Thyroid gland (tissue), 4 donors: ENCODE data around the gene FOXD2. TPM values are rescaled to one million over a fixed set of nuclear protein-coding genes. Genes with fewer than 3 reads are reported as not detected.

Source experiments
- DNase-seq, 2 donors: peaks; one replicate each; pipeline ENCODE4 v3.0.0-alpha.2; 2019
- H3K27ac ChIP-seq, 3 donors: fragments of 200-600 bp; sonication (generic); 1 replicate in 2 of 3; 2 replicates in 1 of 3; pipeline ENCODE4 v1.5.1; 2016 to 2019; ENCODE audit warnings: mild to moderate bottlenecking in 1 of 3, moderate library complexity in 1 of 3
- H3K27me3 ChIP-seq: fragments of 200-600 bp; sonication (generic); one replicate; pipeline ENCODE4 v1.5.1; 2019
- H3K36me3 ChIP-seq, 2 donors: fragments of 200-600 bp; sonication (generic); one replicate each; pipeline ENCODE4 v1.5.1; 2016 to 2019
- H3K4me1 ChIP-seq, 2 donors: fragments of 200-600 bp; sonication (generic); one replicate each; pipeline ENCODE4 v1.5.1; 2017 to 2019
- H3K4me3 ChIP-seq, 3 donors: fragments of 200-600 bp; sonication (generic); replicated peaks in 1 of 3; 1 replicate in 2 of 3; 2 replicates in 1 of 3; pipeline ENCODE4 v1.5.1; 2016; ENCODE audit warnings: mild to moderate bottlenecking in 1 of 3
- H3K9me3 ChIP-seq: fragments of 200-600 bp; sonication (generic); one replicate; pipeline ENCODE4 v1.5.1; 2017
- POLR2A ChIP-seq, 2 donors: fragments of 450-650 bp; IDR thresholded peaks; one replicate each; pipeline ENCODE4 v1.6.1; 2017; ENCODE audit warnings: antibody characterized with exemption in 2 of 2, mild to moderate bottlenecking in 2 of 2, moderate library complexity in 1 of 2
- WGBS, 2 donors: methylation state at CpG; one replicate each; pipeline ENCODE4 v1.1.5; 2017; 5-methylcytosine and 5-hydroxymethylcytosine counted together
- intact Hi-C: fragments of 100-400 bp; cut with DNase I; formaldehyde crosslinking; loops from one replicate; pipeline ENCODE4 v1.15.1; 2023
- total RNA-seq, 4 donors: library from RNA; depleted of rRNA; stranded (reverse); fragments of >200 nt; gene quantifications; one replicate each; pipeline ENCODE4 v1.2.3, GENCODE V29; 2016
- TF ChIP-seq, protein P1 (sequence below), 6 experiments: fragments of 200-600 bp in 3 of 6; fragments of 450-650 bp in 3 of 6; sonication (generic) in 3 of 6; IDR thresholded peaks; one replicate each; pipeline ENCODE4 v1.5.1; 2016 to 2019; ENCODE audit warnings: antibody characterized with exemption in 6 of 6, mild to moderate bottlenecking in 2 of 6, inconsistent platforms in 1 of 6, moderate library complexity in 1 of 6

Gene FOXD2
- total RNA-seq, 4 donors from 2014 or later: 0.11 to 0.54 TPM; not detected in 2

- Histone ChIP-seq H3K4me1 (no peaks in the 10 kb centered on the region), H3K27me3 (peaks cover 3% of the 10 kb centered on the region), H3K4me3 (no peak overlapping the region), H3K27ac (no peak overlapping the region), H3K36me3 (no peaks in the 10 kb centered on the region), H3K9me3 (no peaks in the 10 kb centered on the region)
- intact Hi-C loops: no loop called here
- TF ChIP-seq POLR2A (IDR thresholded peaks at IDR 0.05): no peak
- TF ChIP-seq, protein P1, sequence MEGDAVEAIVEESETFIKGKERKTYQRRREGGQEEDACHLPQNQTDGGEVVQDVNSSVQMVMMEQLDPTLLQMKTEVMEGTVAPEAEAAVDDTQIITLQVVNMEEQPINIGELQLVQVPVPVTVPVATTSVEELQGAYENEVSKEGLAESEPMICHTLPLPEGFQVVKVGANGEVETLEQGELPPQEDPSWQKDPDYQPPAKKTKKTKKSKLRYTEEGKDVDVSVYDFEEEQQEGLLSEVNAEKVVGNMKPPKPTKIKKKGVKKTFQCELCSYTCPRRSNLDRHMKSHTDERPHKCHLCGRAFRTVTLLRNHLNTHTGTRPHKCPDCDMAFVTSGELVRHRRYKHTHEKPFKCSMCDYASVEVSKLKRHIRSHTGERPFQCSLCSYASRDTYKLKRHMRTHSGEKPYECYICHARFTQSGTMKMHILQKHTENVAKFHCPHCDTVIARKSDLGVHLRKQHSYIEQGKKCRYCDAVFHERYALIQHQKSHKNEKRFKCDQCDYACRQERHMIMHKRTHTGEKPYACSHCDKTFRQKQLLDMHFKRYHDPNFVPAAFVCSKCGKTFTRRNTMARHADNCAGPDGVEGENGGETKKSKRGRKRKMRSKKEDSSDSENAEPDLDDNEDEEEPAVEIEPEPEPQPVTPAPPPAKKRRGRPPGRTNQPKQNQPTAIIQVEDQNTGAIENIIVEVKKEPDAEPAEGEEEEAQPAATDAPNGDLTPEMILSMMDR (IDR thresholded peaks at IDR 0.05): no peak
- DNase-seq: no peak
- no CpG with 5 or more reads among the region's 134 CpGs for WGBS, 2 donors
Measured at GRCh38 chr1:47416319-47417169, 21.3 kb upstream of the FOXD2 start.

- 37% methylated on average over 22 to 26 of the region's 39 CpGs for WGBS, 2 donors
- Histone ChIP-seq H3K9me3 (no peaks in the 10 kb centered on the region), H3K27ac (no peak overlapping the region), H3K4me1 (no peaks in the 10 kb centered on the region), H3K27me3 (peaks cover 3% of the 10 kb centered on the region), H3K36me3 (no peaks in the 10 kb centered on the region), H3K4me3 (no peak overlapping the region)
- DNase-seq: no peak
- intact Hi-C loops: no loop called here
- TF ChIP-seq POLR2A (IDR thresholded peaks at IDR 0.05): no peak
- TF ChIP-seq, protein P1 (IDR thresholded peaks at IDR 0.05): no peak
Measured at GRCh38 chr1:47417170-47418044, 20.4 kb upstream of the FOXD2 start.

GRCh38 chr1:47418122-47418521 is 19.7 kb upstream of the FOXD2 start:
- no peak overlapping the region for H3K4me3 ChIP-seq
- peaks cover 3% of the 10 kb centered on the region for H3K27me3 ChIP-seq
- no peaks in the 10 kb centered on the region for H3K9me3 ChIP-seq
- WGBS, 2 donors: 83 to 89% methylated on average over 2 of the region's 2 CpGs
- no peak overlapping the region for H3K27ac ChIP-seq
- no peak for DNase-seq
- intact Hi-C loops: no loop called here
- no peaks in the 10 kb centered on the region for H3K4me1 ChIP-seq
- TF ChIP-seq, protein P1 (IDR thresholded peaks at IDR 0.05): no peak
- no peak for TF ChIP-seq POLR2A (IDR thresholded peaks at IDR 0.05)
- no peaks in the 10 kb centered on the region for H3K36me3 ChIP-seq

DNA sequence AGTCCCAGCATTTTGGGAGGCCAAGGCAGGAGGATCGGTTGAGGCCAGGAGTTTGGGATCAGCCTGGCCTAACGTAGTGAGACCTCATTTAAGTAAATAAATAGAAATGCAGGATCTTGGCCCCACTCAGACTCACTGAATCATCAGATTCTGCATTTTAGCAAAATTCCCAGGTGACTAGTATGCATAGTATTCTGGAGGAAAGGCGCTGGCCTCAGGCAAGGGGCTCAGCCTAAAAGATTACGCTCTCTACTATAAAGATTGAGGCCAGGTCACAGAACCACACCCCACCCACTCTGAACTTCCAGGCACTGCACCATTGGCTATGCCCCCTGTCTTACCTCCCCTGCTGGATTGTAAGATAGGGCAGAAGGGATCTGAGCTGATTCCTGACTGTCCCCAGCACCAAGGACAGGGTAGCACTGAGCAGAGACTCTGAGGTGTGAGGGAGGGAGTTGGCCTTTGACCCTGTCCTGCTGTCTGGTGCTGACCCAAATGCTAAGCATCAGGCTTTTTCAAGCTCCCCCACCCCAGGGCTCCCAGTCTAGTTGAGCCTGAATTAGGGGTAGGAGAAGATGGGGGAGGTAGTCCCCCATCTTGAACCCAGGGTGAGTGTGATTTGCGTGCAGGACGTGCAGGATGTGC is 19.0 kb upstream of the FOXD2 start:
- H3K4me3 ChIP-seq: no peak overlapping the region
- no peak overlapping the region for H3K27ac ChIP-seq
- H3K4me1 ChIP-seq: no peaks in the 10 kb centered on the region
- peaks cover 3% of the 10 kb centered on the region for H3K27me3 ChIP-seq
- TF ChIP-seq POLR2A (IDR thresholded peaks at IDR 0.05): no peak
- TF ChIP-seq, protein P1 (IDR thresholded peaks at IDR 0.05): no peak
- intact Hi-C loops: no loop called here
- H3K36me3 ChIP-seq: no peaks in the 10 kb centered on the region
- no peak for DNase-seq
- WGBS, 2 donors: 94 to 96% methylated on average over 6 of the region's 6 CpGs
- no peaks in the 10 kb centered on the region for H3K9me3 ChIP-seq
